GM12891 (cell line): ENCODE data around the gene SLC66A1.

Source experiments
- POLR2A ChIP-seq: IDR thresholded peaks from 2 replicates; pipeline ENCODE4 v1.6.1; 2011; ENCODE audit warnings: low read depth, low read length, control low read depth
- POLR2AphosphoS5 ChIP-seq: IDR thresholded peaks from 2 replicates; pipeline ENCODE4 v1.6.1; 2011; ENCODE audit warnings: low read depth, low read length, control low read depth
- SPI1 ChIP-seq: IDR thresholded peaks from 2 replicates; pipeline ENCODE4 v1.6.1; 2011; ENCODE audit warnings: low read depth, low read length, control low read depth
- TAF1 ChIP-seq: IDR thresholded peaks from 2 replicates; pipeline ENCODE4 v1.6.1; 2011; ENCODE audit warnings: low read depth, low read length, control low read depth

- TF ChIP-seq POLR2AphosphoS5 (no peak), TAF1 (no peak), POLR2A (no peak), SPI1 (no peak)
These were observed 12.0 kb downstream of the SLC66A1 start for GRCh38 chr1:19323987-19324664.
